ENCODE results near the gene MYL12B.

MYL12B gene

DNA sequence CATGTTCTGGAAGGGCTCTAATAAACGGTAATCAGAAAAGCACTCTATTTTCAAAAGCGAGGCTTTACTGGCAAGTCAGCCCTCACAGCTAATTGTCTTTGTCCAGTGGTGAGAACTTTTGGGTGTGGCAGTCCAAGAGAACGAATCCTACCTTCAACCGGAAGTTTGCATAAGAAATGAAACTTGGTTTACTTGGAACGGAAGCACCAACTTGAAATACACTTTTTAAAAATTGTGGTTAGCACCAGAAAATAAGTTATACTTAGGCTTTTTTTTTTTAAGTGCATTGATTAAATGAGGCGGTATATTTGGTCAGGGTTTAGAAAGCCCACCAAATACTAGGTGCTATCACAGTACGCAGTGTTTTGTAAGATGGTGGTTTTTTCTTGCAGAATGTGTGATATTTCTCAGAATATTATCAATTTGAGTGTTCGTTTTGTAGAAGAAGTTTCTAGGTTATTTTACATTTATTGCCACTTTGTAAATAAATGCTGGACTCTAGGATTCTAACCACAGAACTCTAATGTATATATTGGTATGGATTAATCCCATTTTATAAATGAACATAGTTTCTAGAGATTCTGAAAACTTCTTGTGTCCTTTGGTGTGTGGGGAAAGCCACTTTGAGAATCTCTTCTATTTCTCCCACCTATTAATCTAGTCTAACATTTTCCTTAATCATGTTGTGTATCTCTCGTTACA lies 13.1 kb upstream of the MYL12B start:
- Histone ChIP-seq H3K4me3 (ENCODE audit: low read depth, low read length) (peak overlapping the region; percentile 97), H3K27ac (peak overlapping the region; percentile 98), H3K36me3 (replicated peaks) (peaks cover 25% of the 10 kb centered on the region), H3K27me3 (replicated peaks) (no peaks in the 10 kb centered on the region)
- no peak for DNase-seq
- TF ChIP-seq, protein P1, sequence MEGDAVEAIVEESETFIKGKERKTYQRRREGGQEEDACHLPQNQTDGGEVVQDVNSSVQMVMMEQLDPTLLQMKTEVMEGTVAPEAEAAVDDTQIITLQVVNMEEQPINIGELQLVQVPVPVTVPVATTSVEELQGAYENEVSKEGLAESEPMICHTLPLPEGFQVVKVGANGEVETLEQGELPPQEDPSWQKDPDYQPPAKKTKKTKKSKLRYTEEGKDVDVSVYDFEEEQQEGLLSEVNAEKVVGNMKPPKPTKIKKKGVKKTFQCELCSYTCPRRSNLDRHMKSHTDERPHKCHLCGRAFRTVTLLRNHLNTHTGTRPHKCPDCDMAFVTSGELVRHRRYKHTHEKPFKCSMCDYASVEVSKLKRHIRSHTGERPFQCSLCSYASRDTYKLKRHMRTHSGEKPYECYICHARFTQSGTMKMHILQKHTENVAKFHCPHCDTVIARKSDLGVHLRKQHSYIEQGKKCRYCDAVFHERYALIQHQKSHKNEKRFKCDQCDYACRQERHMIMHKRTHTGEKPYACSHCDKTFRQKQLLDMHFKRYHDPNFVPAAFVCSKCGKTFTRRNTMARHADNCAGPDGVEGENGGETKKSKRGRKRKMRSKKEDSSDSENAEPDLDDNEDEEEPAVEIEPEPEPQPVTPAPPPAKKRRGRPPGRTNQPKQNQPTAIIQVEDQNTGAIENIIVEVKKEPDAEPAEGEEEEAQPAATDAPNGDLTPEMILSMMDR (IDR thresholded peaks at IDR 0.05; ENCODE audit: low read depth, low read length, missing control alignments): no peak
- in situ Hi-C loops (cut with HindIII; ENCODE audit: low pct_ligation_motif_present, low sequenced_read_pairs): no loop called here

DNA sequence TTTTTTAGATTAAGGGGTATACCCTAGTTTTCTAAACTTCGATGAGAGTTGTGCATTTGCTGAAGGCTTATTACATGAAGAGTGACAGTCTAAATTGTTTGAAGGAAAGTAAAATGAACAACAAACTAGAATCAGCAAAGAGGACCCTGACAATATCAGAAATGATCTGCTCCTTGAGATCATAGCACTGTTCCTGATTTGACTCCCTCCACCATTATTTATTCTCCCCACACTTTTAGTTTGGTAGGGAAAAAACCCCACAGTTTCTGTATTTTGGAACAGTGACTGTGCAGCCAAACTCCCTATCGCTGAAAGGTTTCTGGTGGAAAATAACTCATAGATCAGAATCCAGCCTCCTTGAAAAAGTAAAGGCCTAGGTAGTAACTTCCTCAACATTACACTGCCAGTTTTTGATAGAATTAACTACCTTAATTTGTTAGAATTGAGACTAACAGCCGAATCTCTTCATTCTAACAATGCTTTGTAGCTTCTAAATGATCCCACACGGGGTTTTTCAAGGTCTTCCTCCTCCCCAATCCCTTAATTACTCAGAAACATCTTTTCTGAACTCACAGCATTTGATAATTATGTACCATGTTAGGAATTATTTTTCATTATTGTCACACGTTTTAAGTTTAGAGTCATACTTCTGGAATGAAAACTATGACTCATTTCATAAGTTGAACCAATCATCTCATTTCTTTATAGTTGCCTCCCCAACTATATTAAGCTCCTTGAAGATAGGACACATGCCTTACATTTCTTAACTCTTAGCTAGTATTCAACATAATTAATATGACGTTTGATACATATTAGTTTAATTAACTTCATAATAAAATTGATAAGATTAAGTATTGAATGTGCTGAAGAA lies 11.5 kb upstream of the MYL12B start:
- TF ChIP-seq, protein P1 (IDR thresholded peaks at IDR 0.05; ENCODE audit: low read depth, low read length, missing control alignments): no peak
- H3K27me3 ChIP-seq (replicated peaks): no peaks in the 10 kb centered on the region
- peaks cover 41% of the 10 kb centered on the region for H3K36me3 ChIP-seq (replicated peaks)
- peak overlapping the region; percentile 97 for H3K4me3 ChIP-seq (ENCODE audit: low read depth, low read length)
- in situ Hi-C loops (cut with HindIII; ENCODE audit: low pct_ligation_motif_present, low sequenced_read_pairs): no loop called here
- DNase-seq: no peak
- H3K27ac ChIP-seq: peak overlapping the region; percentile 69

DNA sequence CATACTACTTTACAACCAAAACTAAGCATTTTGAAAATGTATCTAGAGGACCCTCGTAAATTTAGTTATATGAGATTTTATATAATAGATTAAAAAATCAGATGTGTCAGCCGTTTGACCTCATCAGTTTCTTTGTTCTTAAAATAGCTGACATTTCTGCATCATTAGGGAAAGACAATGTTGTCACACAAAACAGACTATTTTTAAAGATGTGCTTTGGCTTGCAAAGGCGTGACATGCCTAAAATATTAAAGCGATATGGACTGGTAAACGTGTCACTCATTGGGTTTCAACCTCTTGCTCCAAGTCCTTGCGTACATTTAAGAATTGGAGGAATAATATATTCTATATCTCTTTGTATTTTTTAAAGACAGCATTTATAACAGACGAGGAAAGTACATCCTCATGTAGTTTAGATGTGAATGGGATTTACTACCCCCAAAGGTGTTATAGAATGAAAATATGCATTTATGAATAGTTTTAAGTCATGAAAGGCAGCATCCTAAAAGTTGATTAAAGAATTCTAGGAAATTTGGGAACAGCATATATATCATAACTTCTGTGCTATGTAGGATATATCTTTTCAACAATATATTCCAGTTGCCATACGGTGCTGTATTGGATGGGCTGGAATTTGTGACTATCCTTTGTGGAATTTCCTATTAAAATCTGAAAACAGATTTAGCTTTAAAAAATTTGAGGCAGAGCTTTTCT lies 10.5 kb upstream of the MYL12B start:
- peak overlapping the region; percentile 69 for H3K27ac ChIP-seq
- peaks cover 51% of the 10 kb centered on the region for H3K36me3 ChIP-seq (replicated peaks)
- H3K27me3 ChIP-seq (replicated peaks): no peaks in the 10 kb centered on the region
- DNase-seq: no peak
- in situ Hi-C loops (cut with HindIII; ENCODE audit: low pct_ligation_motif_present, low sequenced_read_pairs): no loop called here
- H3K4me3 ChIP-seq (ENCODE audit: low read depth, low read length): peak overlapping the region; percentile 26
- TF ChIP-seq, protein P1 (IDR thresholded peaks at IDR 0.05; ENCODE audit: low read depth, low read length, missing control alignments): no peak

DNA sequence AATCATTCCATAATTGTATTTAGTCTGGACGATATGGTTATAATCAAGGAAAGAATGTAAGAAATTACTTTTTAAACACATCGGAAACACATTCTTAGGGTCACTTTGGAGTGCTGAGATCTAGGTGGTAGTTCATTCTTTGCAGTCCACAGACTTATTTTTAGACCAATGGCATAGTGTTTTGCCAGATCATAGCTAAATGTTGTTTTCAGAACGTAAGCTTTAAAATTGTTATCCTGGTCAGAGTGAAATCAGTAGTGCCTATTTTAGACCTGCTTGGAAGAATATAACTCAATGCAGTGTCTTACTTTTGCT lies 10.0 kb upstream of the MYL12B start:
- no peaks in the 10 kb centered on the region for H3K27me3 ChIP-seq (replicated peaks)
- H3K4me3 ChIP-seq (ENCODE audit: low read depth, low read length): no peak overlapping the region
- no peak for DNase-seq
- peaks cover 56% of the 10 kb centered on the region for H3K36me3 ChIP-seq (replicated peaks)
- peak overlapping the region; percentile 69 for H3K27ac ChIP-seq
- in situ Hi-C loops (cut with HindIII; ENCODE audit: low pct_ligation_motif_present, low sequenced_read_pairs): no loop called here
- TF ChIP-seq, protein P1 (IDR thresholded peaks at IDR 0.05; ENCODE audit: low read depth, low read length, missing control alignments): no peak

DNA sequence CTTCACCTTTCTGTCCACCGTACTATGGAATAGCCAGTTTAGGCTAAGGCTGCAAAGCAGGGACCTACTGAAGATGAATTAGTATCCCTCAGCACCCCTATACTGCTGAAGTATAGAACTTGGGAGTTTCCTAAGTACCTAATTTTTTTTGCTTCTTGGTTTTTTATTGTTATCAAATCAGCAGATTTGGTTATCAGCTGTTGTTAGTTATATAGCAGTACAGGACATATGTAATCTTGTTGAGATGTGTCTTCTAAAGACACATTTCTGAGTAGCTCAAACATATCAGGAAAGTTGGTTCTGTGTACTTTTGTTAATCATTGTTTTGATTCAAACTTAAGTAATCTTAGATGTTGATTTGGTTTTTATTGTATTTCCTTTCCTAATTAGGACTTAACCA lies 9.1 kb upstream of the MYL12B start:
- DNase-seq: no peak
- in situ Hi-C loops (cut with HindIII; ENCODE audit: low pct_ligation_motif_present, low sequenced_read_pairs): no loop called here
- peaks cover 64% of the 10 kb centered on the region for H3K36me3 ChIP-seq (replicated peaks)
- H3K4me3 ChIP-seq (ENCODE audit: low read depth, low read length): no peak overlapping the region
- H3K27ac ChIP-seq: no peak overlapping the region
- TF ChIP-seq, protein P1 (IDR thresholded peaks at IDR 0.05; ENCODE audit: low read depth, low read length, missing control alignments): no peak
- no peaks in the 10 kb centered on the region for H3K27me3 ChIP-seq (replicated peaks)
